Right lung (tissue), 5 donors: Measurements from ENCODE around the gene RHOT1. TPM values are rescaled to one million over a fixed set of nuclear protein-coding genes. Genes with fewer than 3 reads are reported as not detected.
"Not testable (repeated sequence)": the region's sequence is repeated elsewhere in the genome, so short reads cannot be mapped to it uniquely, and the experiment has no call there.

Experiments used
- DNase-seq, 2 donors: peaks; one replicate each; pipeline ENCODE4 v3.0.0-alpha.2; 2013
- polyA plus RNA-seq, 5 donors: library from polyadenylated mRNA; unstranded; fragments of 120-200 nt; gene quantifications; one replicate each; pipeline versions ENCODE4 v1.2.1 to v1.2.3, GENCODE V29; 2013; ENCODE audit warnings: inconsistent platforms in 1 of 5, low replicate concordance in 1 of 5; ENCODE audit not compliant: insufficient read length in 5 of 5, insufficient read depth in 1 of 5

RHOT1 gene
- polyA plus RNA-seq, 5 donors: 49.2 to 71.1 (median 66.0) TPM

GRCh38 chr17:32120716-32121115, 21.6 kb upstream of the RHOT1 start:
- DNase-seq: no peak

- no peak for DNase-seq
Observed at GRCh38 chr17:32123782-32124181, 18.5 kb upstream of the RHOT1 start.

- DNase-seq: no peak
Observed at GRCh38 chr17:32124985-32125847, 17.1 kb upstream of the RHOT1 start.

- DNase-seq: no peak
Observed at GRCh38 chr17:32125848-32126153, 16.5 kb upstream of the RHOT1 start.

- DNase-seq: no peak
Observed at GRCh38 chr17:32126325-32126724, 16.0 kb upstream of the RHOT1 start.

- DNase-seq: no peak
Observed at GRCh38 chr17:32126746-32127145, 15.6 kb upstream of the RHOT1 start.

GRCh38 chr17:32127158-32127897, 15.0 kb upstream of the RHOT1 start:
- DNase-seq: peak; percentile 65 to 76

GRCh38 chr17:32128470-32128869, 13.8 kb upstream of the RHOT1 start:
- DNase-seq: not testable (repeated sequence)

GRCh38 chr17:32135497-32136117, 6.7 kb upstream of the RHOT1 start:
- DNase-seq: not testable (repeated sequence)

- DNase-seq: no peak
Observed at GRCh38 chr17:32136856-32137255, 5.4 kb upstream of the RHOT1 start.

- not testable (repeated sequence) for DNase-seq
Observed at GRCh38 chr17:32139504-32139903, 2.8 kb upstream of the RHOT1 start.

GRCh38 chr17:32141258-32141657, 1.0 kb upstream of the RHOT1 start:
- DNase-seq: peak; percentile 78 to 85

GRCh38 chr17:32141679-32142037, 644 bp upstream of the RHOT1 start:
- no peak for DNase-seq

GRCh38 chr17:32142857-32143526, 690 bp downstream of the RHOT1 start:
- DNase-seq: peak; percentile 52 to 55

- DNase-seq: no peak
Observed at GRCh38 chr17:32143527-32143870, 1.2 kb downstream of the RHOT1 start.

GRCh38 chr17:32144442-32144841, 2.1 kb downstream of the RHOT1 start:
- DNase-seq: not testable (repeated sequence)

- no peak for DNase-seq
Observed at GRCh38 chr17:32148351-32148750, 6.0 kb downstream of the RHOT1 start.

- no peak for DNase-seq
Observed at GRCh38 chr17:32150358-32150757, 8.1 kb downstream of the RHOT1 start.

GRCh38 chr17:32152130-32152529, 9.8 kb downstream of the RHOT1 start:
- DNase-seq: no peak

- no peak for DNase-seq
Observed at GRCh38 chr17:32155896-32156295, 13.6 kb downstream of the RHOT1 start.

- no peak for DNase-seq
Observed at GRCh38 chr17:32156656-32157055, 14.4 kb downstream of the RHOT1 start.

- DNase-seq: no peak
Observed at GRCh38 chr17:32157225-32157624, 14.9 kb downstream of the RHOT1 start.
